GM12878 (cell line): Measurements from ENCODE around the gene PHACTR3. TPM values are rescaled to one million over a fixed set of nuclear protein-coding genes. Genes with fewer than 3 reads are reported as not detected.

Source experiments
- BCL11A ChIP-seq: IDR thresholded peaks from 2 replicates; pipeline ENCODE4 v1.6.1; 2011; ENCODE audit warnings: low read depth, low read length
- CBX5 ChIP-seq: sonication (generic); IDR thresholded peaks from 2 replicates; pipeline ENCODE4 v1.6.1; 2016; ENCODE audit warnings: low read depth, moderate library complexity, mild to moderate bottlenecking, inconsistent platforms
- HDGF ChIP-seq: fragments of 450-650 bp; IDR thresholded peaks from 2 replicates; pipeline ENCODE4 v1.6.1; 2016; ENCODE audit warnings: antibody characterized with exemption
- MYC ChIP-seq: IDR thresholded peaks from 2 replicates; pipeline ENCODE4 v1.6.1; 2011; ENCODE audit warnings: mild to moderate bottlenecking, low read length, moderate library complexity, inconsistent platforms; ENCODE audit not compliant: insufficient read depth, insufficient replicate concordance, insufficient read length, severe bottlenecking
- NFIC ChIP-seq: IDR thresholded peaks from 2 replicates; pipeline ENCODE4 v1.6.1; 2012; ENCODE audit warnings: low read depth, mild to moderate bottlenecking, inconsistent platforms, low read length, moderate library complexity
- NR2C2 ChIP-seq: IDR thresholded peaks from 2 replicates; pipeline ENCODE4 v1.6.1; 2011; ENCODE audit warnings: borderline replicate concordance, low read depth; ENCODE audit not compliant: control insufficient read depth, insufficient read length
- RAD21 ChIP-seq: IDR thresholded peaks from 2 replicates; pipeline ENCODE4 v1.6.1; 2011; ENCODE audit warnings: mild to moderate bottlenecking, low read depth, low read length, moderate library complexity; ENCODE audit not compliant: insufficient read depth
- SMAD1 ChIP-seq: fragments of 450-650 bp; IDR thresholded peaks from 2 replicates; pipeline ENCODE4 v1.6.1; 2018; ENCODE audit warnings: mild to moderate bottlenecking, low read depth; ENCODE audit not compliant: partially characterized antibody
- ZNF217 ChIP-seq: fragments of 450-650 bp; IDR thresholded peaks from 2 replicates; pipeline ENCODE4 v1.6.1; 2017; ENCODE audit warnings: antibody characterized with exemption, mild to moderate bottlenecking
- ZNF622 ChIP-seq: fragments of 450-650 bp; IDR thresholded peaks from 2 replicates; pipeline ENCODE4 v1.6.1; 2017; ENCODE audit warnings: mild to moderate bottlenecking, inconsistent platforms
- polyA plus RNA-seq, 11 experiments: library from polyadenylated mRNA; depleted of rRNA in 4 of 11; unstranded in 6 of 11; stranded (reverse) in 5 of 11; fragments of >200 nt; fragmentation: Nextera tagmentation in 4 of 11; fragmentation: Illumina TruSeq in 1 of 11; extraction: Ambion mirVana in 4 of 11; extraction: Trizol in 1 of 11; gene quantifications; 1 replicate in 1 of 11; 2 replicates in 10 of 11; pipeline versions ENCODE4 v1.2.1 to v1.2.3, GENCODE V29; 2011 to 2016; ENCODE audit warnings: inconsistent platforms in 2 of 11, missing spikeins in 2 of 11, low read depth in 1 of 11
- total RNA-seq, 4 experiments: library from RNA; depleted of rRNA in 3 of 4; stranded (reverse); fragments of >200 nt in 3 of 4; fragmentation: Illumina TruSeq in 1 of 4; extraction: Trizol in 1 of 4; gene quantifications; 2 replicates each; pipeline versions ENCODE4 v1.2.1 to v1.2.3, GENCODE V29; 2013 to 2021
- TF ChIP-seq, protein P1 (sequence below): IDR thresholded peaks from 2 replicates; pipeline ENCODE4 v1.6.1; 2012; ENCODE audit warnings: low read depth, low read length, improper control_type of control experiment
- TF ChIP-seq, protein P2 (sequence below): IDR thresholded peaks from 2 replicates; pipeline ENCODE4 v1.6.1; 2012; ENCODE audit warnings: mild to moderate bottlenecking, low read depth, low read length
- TF ChIP-seq, protein P3 (sequence below): fragments of 450-650 bp; IDR thresholded peaks from 2 replicates; pipeline ENCODE4 v1.6.1; 2016; ENCODE audit warnings: mild to moderate bottlenecking, moderate library complexity, borderline replicate concordance

PHACTR3 gene
- total and polyA plus RNA-seq, 10 of the 15 experiments (the other 5 are each of a cell fraction or from before 2014, with no cell fraction given), result 0.17 to 2.7 (median 0.27) TPM; not detected in 1

DNA sequence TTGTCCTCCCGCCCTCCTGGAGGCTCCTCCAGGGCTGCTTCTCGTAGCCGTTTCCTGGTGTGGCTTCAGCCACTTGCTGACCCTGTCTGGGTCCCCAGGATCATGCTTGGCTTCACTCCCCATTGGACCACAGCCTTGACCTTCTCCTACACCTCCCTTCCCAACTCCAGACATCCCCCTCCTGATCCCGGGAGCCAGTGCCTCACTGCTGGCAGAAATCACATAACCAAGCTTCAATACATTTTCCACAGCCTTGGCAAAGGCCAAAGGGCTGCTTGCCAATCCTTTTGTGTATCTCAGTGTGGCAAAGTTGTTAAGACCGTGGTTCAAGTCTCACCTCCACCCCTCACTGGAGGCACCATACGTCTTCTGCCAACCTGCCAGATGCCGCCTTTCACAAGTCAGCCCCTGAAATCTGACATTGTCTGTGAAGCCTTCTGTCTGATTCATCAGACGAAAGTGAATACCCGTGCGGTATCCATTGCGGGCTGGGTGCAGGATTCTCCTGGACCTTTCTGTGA, 60.1 kb downstream of the PHACTR3 start (continued):
- TF ChIP-seq, protein P1, sequence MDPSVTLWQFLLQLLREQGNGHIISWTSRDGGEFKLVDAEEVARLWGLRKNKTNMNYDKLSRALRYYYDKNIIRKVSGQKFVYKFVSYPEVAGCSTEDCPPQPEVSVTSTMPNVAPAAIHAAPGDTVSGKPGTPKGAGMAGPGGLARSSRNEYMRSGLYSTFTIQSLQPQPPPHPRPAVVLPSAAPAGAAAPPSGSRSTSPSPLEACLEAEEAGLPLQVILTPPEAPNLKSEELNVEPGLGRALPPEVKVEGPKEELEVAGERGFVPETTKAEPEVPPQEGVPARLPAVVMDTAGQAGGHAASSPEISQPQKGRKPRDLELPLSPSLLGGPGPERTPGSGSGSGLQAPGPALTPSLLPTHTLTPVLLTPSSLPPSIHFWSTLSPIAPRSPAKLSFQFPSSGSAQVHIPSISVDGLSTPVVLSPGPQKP, result no peak
- TF ChIP-seq ZNF622 (no peak), BCL11A (no peak), ZNF217 (no peak), HDGF (no peak), SMAD1 (no peak), CBX5 (no peak), NR2C2 (no peak), NFIC (no peak), RAD21 (no peak), MYC (no peak)
- TF ChIP-seq, protein P2, sequence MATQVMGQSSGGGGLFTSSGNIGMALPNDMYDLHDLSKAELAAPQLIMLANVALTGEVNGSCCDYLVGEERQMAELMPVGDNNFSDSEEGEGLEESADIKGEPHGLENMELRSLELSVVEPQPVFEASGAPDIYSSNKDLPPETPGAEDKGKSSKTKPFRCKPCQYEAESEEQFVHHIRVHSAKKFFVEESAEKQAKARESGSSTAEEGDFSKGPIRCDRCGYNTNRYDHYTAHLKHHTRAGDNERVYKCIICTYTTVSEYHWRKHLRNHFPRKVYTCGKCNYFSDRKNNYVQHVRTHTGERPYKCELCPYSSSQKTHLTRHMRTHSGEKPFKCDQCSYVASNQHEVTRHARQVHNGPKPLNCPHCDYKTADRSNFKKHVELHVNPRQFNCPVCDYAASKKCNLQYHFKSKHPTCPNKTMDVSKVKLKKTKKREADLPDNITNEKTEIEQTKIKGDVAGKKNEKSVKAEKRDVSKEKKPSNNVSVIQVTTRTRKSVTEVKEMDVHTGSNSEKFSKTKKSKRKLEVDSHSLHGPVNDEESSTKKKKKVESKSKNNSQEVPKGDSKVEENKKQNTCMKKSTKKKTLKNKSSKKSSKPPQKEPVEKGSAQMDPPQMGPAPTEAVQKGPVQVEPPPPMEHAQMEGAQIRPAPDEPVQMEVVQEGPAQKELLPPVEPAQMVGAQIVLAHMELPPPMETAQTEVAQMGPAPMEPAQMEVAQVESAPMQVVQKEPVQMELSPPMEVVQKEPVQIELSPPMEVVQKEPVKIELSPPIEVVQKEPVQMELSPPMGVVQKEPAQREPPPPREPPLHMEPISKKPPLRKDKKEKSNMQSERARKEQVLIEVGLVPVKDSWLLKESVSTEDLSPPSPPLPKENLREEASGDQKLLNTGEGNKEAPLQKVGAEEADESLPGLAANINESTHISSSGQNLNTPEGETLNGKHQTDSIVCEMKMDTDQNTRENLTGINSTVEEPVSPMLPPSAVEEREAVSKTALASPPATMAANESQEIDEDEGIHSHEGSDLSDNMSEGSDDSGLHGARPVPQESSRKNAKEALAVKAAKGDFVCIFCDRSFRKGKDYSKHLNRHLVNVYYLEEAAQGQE, result no peak
- TF ChIP-seq, protein P3, sequence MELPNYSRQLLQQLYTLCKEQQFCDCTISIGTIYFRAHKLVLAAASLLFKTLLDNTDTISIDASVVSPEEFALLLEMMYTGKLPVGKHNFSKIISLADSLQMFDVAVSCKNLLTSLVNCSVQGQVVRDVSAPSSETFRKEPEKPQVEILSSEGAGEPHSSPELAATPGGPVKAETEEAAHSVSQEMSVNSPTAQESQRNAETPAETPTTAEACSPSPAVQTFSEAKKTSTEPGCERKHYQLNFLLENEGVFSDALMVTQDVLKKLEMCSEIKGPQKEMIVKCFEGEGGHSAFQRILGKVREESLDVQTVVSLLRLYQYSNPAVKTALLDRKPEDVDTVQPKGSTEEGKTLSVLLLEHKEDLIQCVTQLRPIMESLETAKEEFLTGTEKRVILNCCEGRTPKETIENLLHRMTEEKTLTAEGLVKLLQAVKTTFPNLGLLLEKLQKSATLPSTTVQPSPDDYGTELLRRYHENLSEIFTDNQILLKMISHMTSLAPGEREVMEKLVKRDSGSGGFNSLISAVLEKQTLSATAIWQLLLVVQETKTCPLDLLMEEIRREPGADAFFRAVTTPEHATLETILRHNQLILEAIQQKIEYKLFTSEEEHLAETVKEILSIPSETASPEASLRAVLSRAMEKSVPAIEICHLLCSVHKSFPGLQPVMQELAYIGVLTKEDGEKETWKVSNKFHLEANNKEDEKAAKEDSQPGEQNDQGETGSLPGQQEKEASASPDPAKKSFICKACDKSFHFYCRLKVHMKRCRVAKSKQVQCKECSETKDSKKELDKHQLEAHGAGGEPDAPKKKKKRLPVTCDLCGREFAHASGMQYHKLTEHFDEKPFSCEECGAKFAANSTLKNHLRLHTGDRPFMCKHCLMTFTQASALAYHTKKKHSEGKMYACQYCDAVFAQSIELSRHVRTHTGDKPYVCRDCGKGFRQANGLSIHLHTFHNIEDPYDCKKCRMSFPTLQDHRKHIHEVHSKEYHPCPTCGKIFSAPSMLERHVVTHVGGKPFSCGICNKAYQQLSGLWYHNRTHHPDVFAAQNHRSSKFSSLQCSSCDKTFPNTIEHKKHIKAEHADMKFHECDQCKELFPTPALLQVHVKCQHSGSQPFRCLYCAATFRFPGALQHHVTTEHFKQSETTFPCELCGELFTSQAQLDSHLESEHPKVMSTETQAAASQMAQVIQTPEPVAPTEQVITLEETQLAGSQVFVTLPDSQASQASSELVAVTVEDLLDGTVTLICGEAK, result no peak
